ENCODE results near the gene MACROD2.

MACROD2 gene

GRCh38 chr20:14801591-14802325 lies 806.4 kb downstream of the MACROD2 start:
- no peaks in the 10 kb centered on the region for H3K79me2 ChIP-seq
- no peak for TF ChIP-seq CTCF (IDR thresholded peaks at IDR 0.05)
- no peak overlapping the region for H3K4me2 ChIP-seq (ENCODE audit: low read length)
- H3K4me3 ChIP-seq (ENCODE audit: low read depth, low read length) = no peak overlapping the region
- H3K27ac ChIP-seq = no peak overlapping the region
- H3K9ac ChIP-seq = no peak overlapping the region
- peak overlapping the region; percentile 19 for H2AFZ ChIP-seq
- H3K36me3 ChIP-seq (ENCODE audit: control insufficient read depth, insufficient read depth, low read length) = no peaks in the 10 kb centered on the region
- H3K4me1 ChIP-seq = peaks cover 6% of the 10 kb centered on the region
- H3K27me3 ChIP-seq (ENCODE audit: control insufficient read depth, insufficient read depth, low read length) = no peaks in the 10 kb centered on the region
- no peaks in the 10 kb centered on the region for H3K9me3 ChIP-seq (ENCODE audit: control insufficient read depth, low read length)

- Histone ChIP-seq H3K9me3 (ENCODE audit: control insufficient read depth, low read length) (no peaks in the 10 kb centered on the region), H3K4me2 (ENCODE audit: low read length) (no peak overlapping the region), H3K4me1 (no peaks in the 10 kb centered on the region), H3K27ac (no peak overlapping the region), H2AFZ (no peak overlapping the region), H3K79me2 (no peaks in the 10 kb centered on the region), H3K27me3 (ENCODE audit: control insufficient read depth, insufficient read depth, low read length) (no peaks in the 10 kb centered on the region), H3K36me3 (ENCODE audit: control insufficient read depth, insufficient read depth, low read length) (no peaks in the 10 kb centered on the region), H3K9ac (no peak overlapping the region), H3K4me3 (ENCODE audit: low read depth, low read length) (no peak overlapping the region)
- TF ChIP-seq CTCF (IDR thresholded peaks at IDR 0.05) = no peak
These were observed 811.9 kb downstream of the MACROD2 start for GRCh38 chr20:14807224-14807623.

- Histone ChIP-seq H3K4me3 (ENCODE audit: low read depth, low read length) (no peak overlapping the region), H2AFZ (no peak overlapping the region), H3K79me2 (no peaks in the 10 kb centered on the region), H3K27me3 (ENCODE audit: control insufficient read depth, insufficient read depth, low read length) (no peaks in the 10 kb centered on the region), H3K4me1 (no peaks in the 10 kb centered on the region), H3K9ac (no peak overlapping the region), H3K27ac (no peak overlapping the region), H3K36me3 (ENCODE audit: control insufficient read depth, insufficient read depth, low read length) (no peaks in the 10 kb centered on the region), H3K4me2 (ENCODE audit: low read length) (no peak overlapping the region), H3K9me3 (ENCODE audit: control insufficient read depth, low read length) (no peaks in the 10 kb centered on the region)
- no peak for TF ChIP-seq CTCF (IDR thresholded peaks at IDR 0.05)
These were observed 820.0 kb downstream of the MACROD2 start for GRCh38 chr20:14815340-14815739.

- no peak overlapping the region for H2AFZ ChIP-seq
- H3K4me1 ChIP-seq = peaks cover 5% of the 10 kb centered on the region
- no peaks in the 10 kb centered on the region for H3K27me3 ChIP-seq (ENCODE audit: control insufficient read depth, insufficient read depth, low read length)
- H3K79me2 ChIP-seq = no peaks in the 10 kb centered on the region
- no peak overlapping the region for H3K4me2 ChIP-seq (ENCODE audit: low read length)
- H3K36me3 ChIP-seq (ENCODE audit: control insufficient read depth, insufficient read depth, low read length) = no peaks in the 10 kb centered on the region
- H3K9me3 ChIP-seq (ENCODE audit: control insufficient read depth, low read length) = no peaks in the 10 kb centered on the region
- H3K9ac ChIP-seq = no peak overlapping the region
- H3K27ac ChIP-seq = no peak overlapping the region
- no peak for TF ChIP-seq CTCF (IDR thresholded peaks at IDR 0.05)
- no peak overlapping the region for H3K4me3 ChIP-seq (ENCODE audit: low read depth, low read length)
These were observed 821.2 kb downstream of the MACROD2 start for GRCh38 chr20:14816471-14816870.

- Histone ChIP-seq H3K27ac (no peak overlapping the region), H3K27me3 (ENCODE audit: control insufficient read depth, insufficient read depth, low read length) (no peaks in the 10 kb centered on the region), H3K4me1 (peaks cover 6% of the 10 kb centered on the region), H3K36me3 (ENCODE audit: control insufficient read depth, insufficient read depth, low read length) (no peaks in the 10 kb centered on the region), H2AFZ (no peak overlapping the region), H3K4me2 (ENCODE audit: low read length) (no peak overlapping the region), H3K4me3 (ENCODE audit: low read depth, low read length) (no peak overlapping the region), H3K9ac (no peak overlapping the region), H3K79me2 (no peaks in the 10 kb centered on the region), H3K9me3 (ENCODE audit: control insufficient read depth, low read length) (no peaks in the 10 kb centered on the region)
- TF ChIP-seq CTCF (IDR thresholded peaks at IDR 0.05) = no peak
These were observed 821.8 kb downstream of the MACROD2 start for GRCh38 chr20:14817101-14817500.

Data from parathyroid adenoma (tissue), 2 donors.